Hematopoietic multipotent progenitor cell treated with erythropoietin and hydrocortisone succinate and interleukin-3 and kit ligand, for 8 days (in vitro differentiated cells): Measurements from ENCODE around the gene GOSR1.
A peak's percentile ranks its signal among the peaks of the same experiment; 100 is the strongest.
"Not testable (repeated sequence)": the region's sequence is repeated elsewhere in the genome, so short reads cannot be mapped to it uniquely, and the experiment has no call there.

Source experiments
- DNase-seq: peaks from one replicate; pipeline ENCODE4 v3.0.0-alpha.2; 2015

Gene GOSR1

DNA sequence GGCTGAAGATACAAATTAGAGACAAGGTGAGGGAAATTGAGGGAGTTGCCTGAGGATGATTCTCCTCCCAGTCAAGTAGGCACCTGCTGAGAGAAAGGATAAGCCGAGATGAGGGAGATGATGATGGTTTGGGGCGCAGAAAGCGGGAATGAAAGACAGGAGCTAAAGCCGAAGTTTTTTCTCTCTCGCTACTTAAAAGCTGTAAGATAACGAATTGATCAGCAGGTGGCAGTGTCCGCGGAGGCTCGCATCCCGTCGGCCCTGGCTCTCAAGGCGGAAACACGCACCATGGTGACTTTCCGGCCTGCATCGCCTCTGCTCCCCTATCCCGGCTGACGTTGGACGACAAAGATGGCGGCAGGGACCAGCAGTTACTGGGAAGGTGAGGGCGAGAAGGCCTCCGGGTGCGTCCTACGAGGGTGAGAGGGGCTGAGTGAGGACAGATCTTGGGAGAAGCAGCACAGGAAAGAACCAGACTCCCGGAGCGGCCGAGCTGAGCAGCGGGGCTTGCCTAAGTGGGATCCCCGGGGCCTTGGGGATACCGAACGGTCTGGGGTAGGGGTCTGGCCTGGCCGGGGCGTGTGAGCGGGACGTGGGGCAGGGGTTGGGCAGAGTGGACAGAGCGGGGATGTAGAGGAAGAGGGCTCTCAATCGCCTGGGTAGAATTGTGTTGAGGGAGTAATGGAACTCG lies at the start of gene GOSR1:
TSS of gene GOSR1 (plus strand) at position 326 of the 691 bp plus-strand sequence. CDS start at position 352, 26 bp downstream.
- peak; percentile 96 for DNase-seq

DNA sequence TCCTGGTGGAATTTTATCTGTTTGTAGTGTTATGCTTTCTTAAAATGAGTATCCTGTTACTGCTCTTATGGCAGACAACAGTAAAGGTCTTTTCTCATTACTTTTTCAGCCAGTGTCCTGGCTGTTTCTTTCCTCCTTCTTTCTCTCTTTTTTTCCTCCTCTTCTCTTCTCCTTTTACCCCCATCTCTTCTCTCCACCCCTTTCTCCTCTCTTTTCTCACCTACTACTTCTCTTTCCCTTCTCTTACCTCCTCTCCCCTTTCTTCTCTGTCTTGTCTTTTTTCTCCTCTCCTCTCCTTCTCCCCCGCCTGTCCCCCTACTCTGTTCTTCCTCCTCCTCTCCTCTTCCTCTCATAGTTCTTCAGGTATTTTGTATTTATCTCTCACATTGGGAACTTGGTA lies 49.6 kb upstream of the GOSR1 start:
- no peak for DNase-seq

DNA sequence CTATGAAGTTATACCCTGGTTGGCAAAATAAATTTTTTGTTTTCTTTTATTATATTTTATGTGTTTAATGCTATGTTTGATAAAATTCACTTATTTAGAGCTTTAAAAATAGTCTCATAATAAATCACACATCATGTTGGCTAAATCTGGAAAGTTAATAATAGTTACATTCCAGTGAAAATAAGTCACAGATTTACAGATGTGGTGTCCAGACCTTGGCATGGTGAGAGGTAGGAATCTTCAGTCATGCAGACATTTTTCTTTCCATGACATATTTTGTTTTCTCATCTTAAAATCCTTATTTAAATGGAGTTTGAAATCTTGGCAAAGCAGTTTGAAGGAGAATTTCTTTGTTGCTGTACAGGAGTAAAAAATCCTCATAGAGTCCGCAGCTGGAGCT lies 48.1 kb upstream of the GOSR1 start:
- no peak for DNase-seq

DNA sequence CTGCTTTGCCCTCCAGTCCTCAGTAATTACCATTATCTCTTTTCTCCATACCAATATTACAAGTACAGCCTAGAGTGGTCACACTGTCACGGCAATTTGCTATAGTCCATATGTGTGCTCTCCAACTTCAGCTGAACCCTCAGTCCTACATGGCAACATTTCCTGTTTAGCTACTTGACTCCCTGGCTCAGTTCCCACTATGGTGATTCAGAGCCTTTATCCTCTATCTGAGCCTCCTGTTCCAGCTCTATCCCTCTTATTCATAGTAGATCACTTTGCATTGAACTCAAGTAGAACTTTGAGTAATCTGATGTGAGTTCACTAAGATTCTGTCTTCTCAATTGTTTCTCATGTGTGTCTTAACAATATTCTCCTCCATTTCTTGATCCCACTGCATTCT lies 43.7 kb upstream of the GOSR1 start:
- peak; percentile 55 for DNase-seq

DNA sequence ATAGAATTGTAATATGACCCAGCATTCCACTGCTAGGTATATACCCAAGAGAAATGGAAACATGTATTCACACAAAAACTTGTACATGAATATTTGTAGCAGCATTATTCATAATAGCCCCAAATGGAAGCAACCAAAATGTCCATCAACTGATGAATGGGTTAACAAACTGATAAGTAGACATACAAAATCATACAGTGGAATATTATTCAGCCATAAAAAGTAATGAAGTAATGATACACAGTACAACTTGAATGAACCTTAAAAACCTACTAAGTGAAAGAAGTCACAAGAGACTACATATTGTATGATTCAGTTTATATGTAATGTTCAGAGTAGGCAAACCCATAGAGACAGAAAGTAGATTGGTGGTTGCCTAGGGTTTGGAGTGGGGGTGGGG lies 40.5 kb upstream of the GOSR1 start:
- no peak for DNase-seq

DNA sequence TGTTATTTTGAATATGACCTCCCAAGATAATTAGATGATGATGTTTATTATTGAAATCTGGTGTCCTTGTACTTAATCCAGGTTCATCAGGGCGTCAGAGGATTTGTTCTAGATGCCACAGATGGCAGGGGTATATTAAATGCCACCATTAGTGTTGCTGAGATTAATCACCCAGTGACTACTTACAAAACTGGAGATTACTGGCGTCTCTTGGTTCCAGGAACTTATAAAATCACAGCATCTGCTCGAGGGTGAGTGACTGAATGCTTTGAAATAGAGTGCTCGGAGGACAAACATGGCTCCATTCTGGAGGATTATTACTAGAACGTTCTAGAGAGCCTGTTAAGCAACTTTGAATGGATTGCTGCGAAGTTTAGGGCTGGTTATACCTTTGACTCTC lies 33.5 kb upstream of the GOSR1 start:
- no peak for DNase-seq

DNA sequence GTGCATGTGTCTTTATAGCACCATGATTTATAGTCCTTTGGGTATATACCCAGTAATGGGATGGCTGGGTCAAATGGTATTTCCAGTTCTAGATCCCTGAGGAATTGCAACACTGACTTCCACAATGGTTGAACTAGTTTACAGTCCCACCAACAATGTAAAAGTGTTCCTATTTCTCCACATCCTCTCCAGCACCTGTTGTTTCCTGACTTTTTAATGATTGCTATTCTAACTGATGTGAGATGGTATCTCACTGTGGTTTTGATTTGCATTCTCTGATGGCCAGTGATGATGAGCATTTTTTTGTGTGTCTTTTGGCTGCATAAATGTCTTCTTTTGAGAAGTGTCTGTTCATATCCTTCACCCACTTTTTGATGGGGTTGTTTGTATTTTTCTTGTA lies 30.6 kb upstream of the GOSR1 start:
- not testable (repeated sequence) for DNase-seq

DNA sequence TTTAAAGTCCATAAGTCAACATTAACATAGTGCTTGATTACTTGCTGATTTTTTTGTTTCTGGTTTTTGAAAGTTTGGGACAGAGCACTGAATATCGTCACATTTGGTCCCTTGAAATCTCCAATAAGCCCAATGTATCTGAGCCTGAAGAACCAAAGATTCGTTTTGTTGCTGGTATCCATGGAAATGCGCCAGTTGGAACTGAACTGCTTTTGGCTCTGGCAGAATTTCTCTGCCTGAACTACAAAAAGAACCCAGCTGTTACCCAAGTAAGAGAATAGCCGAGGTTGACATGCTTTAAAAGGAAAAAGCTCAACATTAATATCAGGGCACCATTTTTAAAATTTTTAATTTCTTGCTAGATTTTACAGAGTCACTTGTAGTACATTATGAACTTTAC lies 27.7 kb upstream of the GOSR1 start:
- DNase-seq, result no peak

DNA sequence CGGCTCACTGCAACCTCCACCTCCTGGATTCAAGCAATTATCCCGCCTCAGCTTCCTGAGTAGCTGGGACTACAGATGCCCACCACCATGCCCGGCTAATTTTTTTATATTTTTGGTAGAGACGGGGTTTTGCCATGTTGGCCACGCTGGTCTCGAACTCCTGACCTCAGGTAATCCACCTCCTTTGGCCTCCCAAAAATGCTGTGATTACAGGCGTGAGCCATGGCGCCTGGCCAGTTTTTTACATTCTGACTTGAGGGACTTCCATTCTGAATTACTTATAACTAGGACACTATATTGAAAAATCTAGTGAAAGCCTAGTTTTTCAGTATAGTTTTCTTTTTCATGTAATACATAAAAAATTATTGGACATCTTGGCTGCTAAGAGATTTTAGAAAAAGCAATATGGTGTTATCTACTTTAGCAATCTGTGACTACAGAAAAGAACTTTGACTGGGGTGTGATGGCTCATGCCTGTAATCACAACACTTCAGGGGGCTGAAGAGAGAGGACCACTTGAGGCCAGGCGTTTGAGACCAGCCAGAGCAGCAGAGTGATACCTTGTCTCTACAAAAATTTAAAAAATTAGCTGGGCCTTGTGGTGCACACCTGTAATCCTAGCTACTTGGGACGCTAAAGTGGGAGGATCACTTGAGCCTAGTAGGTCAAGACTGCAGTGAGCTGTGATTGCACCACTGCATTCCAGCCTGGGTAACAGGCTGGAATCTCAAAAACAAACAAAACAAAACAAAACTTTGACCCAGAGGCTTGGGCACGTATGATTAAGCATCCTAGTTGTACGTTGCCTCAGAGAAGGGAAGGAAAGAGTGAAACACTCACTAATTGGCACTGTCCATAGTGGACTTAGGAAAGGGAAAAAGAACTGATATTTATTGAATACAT lies 26.8 kb upstream of the GOSR1 start:
- no peak for DNase-seq

DNA sequence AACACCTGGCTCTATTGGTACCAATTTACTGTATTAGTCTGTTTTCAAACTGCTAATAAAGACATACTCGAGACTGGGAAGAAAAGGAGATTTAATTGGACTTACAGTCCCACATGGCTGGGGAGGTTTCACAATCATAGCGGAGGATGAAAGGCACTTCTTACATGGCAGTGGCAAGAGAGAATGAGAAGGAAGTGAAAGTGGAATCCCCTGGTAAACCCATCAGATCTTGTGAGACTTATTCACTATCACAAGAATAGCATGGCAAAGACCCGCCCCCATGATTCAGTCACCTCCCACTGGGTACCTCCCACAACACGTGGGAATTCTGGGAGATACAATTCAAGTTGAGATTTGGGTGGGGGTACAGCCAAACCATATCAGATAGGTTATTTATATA lies 22.6 kb upstream of the GOSR1 start:
- DNase-seq, result no peak

DNA sequence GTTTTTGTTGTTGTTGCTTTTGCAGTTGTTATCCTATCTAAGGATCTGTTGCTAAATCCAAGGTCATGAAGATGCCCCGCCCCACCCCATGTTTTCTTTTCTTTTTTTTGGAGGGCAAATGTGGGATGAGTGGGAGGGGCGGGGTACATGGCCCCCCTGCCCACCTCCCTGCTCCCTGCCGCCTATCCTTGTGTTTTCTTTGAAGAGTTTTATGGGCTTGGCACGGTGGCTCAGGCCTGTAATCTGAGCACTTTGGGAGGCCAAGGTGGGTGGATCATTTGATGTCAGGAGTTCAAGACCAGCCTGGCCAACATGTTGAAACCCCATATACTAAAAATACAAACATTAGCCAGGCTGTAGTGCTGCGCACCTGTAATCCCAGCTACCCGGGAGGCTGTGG lies 18.8 kb upstream of the GOSR1 start:
- DNase-seq, result no peak

DNA sequence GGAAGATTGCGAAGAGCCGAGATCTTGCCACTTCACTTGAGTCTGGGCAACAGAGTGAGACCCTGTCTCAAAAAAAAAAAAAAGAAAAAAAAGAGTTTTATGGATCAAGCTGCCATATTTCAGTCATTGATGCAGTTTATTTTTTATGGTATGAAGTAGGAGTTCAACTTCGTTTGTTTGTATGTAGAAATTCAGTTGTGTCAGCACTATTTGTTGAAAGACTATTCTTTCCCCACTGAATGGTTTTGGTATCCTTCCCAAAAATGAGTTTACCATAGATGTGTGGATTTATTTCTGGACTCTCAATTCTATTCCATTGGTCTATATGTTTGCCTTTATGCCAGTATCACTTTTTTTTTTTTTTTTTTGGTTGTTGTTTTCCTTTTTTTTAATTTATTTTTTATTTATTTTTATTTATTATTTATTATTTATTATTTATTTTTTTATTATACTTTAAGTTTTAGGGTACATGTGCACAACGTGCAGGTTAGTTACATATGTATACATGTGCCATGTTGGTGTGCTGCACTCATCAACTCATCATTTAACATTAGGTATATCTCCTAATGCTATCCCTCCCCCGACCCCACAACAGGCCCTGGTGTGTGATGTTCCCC lies 18.3 kb upstream of the GOSR1 start:
- DNase-seq, result not testable (repeated sequence)

DNA sequence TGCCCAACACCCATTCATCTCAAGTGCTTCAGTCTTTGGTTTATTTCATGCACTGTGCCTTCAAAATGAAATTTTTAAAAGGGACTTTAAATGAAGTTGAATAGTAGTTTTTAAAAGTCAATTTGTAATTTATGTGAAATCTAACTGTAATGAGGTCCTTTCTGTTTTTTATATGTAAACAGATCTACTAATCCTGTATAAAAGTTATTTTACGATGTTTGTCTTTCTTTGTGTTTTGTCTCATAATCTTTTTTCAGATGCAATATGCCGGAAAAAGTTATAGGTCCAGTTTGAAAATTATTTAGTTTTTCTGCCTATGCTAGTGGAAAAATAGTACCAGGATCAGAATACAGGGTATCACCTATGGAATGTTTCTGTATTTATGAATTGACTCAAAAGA lies 8.7 kb upstream of the GOSR1 start:
- no peak for DNase-seq

DNA sequence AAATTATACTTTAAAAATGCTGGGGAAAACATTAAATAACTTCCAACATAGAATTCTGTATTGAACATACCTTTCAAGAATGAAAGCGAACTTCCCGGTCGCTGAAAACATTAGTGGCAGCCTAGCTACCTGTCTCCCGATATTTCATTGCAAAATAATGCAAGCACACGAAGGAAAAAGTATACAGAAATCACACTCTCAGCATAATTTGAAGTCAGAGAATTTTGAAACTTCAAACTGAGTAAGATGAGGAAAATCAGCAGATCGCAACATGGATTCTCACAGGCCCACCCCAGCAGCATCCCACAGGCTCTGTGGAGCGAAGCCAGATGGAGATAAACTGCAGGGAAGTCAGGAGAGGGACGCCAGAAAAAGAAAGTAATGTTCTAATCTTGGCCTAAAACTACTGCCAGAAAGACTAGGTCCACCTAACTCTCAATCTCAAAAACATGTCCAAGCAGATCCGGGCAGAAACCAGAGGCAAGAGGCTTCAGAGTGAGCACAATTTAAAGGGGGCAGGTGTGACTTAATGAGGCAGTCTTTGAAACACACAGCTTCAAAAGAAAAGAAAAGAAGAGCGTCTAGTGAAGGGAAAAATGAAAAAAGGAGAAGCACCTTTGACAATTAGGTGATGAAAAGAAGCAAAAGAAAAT lies 4.8 kb upstream of the GOSR1 start:
- no peak for DNase-seq

DNA sequence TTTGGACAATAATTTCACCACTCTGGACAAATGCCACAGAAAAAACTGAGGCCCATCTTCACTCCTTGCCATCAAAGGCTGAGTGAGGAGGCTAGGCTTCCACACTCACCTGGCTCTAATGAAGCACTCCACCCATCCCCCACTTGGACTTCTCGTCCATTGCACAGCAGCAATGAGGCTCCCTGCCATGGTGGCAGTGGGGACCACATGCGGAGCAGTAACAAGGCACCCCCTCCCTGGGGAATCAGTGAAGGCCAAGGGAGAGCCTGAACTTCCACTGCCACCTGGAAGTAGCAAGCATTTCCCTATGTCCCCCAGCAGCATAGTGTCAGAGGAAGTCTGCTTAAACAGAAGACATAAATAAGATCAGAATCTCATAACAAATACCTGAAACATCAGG lies 2.0 kb upstream of the GOSR1 start:
- DNase-seq, result no peak

DNA sequence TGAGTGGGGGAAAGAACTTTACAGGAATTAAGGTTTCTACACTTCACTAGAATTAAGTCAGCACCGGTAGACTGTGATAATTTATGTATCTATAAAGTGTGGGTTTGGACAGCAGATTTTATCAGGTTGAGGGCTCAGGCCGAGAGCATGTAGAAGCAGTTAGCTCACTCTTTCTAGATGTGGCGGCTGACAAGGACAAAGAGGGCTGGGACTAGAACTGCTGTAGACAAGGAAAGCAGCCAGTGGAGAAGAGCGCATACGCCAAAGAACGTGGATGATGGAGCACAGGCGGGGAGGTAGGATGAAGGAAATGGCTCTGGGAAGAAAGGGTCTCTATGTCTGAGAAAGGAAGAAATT lies 504 bp upstream of the GOSR1 start:
- peak; percentile 58 for DNase-seq

DNA sequence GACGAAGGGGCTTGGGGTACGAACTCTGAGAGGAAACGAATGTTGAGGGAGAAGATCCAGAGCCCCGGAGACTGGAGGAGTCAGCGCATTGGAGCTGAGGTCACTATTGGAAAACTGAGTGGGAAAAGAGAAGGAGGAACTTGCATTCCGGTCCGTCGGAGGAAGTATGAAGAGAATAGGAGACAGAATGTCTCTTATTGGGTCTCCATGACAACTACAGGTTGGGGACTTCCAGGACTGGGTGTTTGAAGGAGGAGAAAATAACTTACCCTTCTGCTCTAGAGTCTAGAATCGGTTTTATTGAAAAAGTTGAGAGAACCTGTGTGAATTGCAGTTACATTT lies 537 bp downstream of the GOSR1 start:
- peak; percentile 15 for DNase-seq

DNA sequence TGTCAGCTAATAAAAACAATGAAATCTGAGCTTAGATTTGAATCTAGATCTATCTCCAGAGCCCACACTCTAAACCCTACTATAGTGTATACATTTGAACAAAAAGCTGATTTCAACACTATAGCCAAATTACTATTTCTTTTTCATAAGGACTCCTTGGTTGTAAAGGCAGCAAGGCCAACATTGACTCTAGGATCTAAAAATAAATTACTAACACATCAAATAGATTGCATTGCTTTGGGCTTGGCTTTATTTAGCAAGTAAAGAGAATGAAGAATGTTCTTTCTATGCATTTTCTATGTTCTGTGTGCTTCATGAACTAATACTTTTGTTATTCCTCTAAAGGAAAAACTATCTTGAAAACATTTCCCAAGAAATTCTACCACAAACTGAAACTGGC lies 5.3 kb downstream of the GOSR1 start:
- DNase-seq, result no peak

DNA sequence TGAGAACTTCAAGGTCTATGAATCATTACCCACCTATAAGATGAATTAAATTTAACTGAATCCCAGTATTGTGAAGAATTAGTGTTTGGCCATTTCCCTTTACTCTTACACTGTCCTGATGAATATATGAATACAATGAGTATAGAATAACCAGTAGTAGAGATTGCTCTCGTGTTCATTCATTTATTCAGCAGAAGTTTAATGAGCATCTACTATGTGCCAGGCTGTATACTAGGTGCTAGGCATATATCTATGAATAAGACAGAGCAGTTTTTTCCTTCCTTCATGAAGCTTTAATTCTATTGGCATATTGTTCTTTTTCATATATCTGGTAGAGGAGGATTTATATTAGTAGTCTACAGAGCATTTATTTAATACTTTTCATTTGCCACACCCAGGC lies 6.0 kb downstream of the GOSR1 start:
- DNase-seq, result no peak

DNA sequence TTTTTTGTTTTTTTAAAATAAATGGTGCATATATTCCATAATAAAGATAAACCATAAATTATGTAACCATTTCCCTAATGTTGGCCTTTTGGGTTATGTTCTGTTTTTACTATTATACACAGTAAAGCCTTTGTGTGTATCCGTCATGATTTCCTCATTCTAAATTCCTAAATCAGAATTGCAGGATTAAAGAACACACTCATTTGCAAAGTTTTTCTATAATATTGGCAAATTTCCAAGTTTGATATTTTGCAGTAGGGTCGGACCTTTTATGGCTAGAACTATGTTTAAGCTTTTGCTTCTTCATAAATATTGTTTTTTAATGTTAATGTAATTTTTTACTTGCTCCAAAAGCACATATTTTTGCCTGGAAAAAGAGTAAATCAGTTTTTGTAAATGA lies 16.6 kb downstream of the GOSR1 start:
- DNase-seq, result no peak

DNA sequence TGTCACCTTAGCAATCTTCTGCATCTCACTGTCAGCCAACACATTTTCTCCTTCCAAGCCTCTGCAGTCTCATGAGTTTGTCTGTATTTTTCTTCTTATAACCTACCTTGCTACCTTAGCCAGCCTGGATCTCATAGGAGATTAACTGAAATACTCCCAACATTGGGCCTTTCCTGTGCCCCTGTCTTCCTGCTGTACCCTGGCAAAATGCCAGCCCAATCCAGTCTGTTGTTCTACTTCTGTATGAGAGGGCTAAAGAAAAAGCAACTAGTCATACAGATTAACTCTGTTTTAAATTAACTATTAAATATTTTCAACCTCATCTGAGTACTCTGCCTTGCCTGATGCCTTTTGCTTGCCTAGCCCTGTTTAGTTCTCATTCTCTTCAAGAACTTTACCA lies 18.4 kb downstream of the GOSR1 start:
- DNase-seq, result no peak

DNA sequence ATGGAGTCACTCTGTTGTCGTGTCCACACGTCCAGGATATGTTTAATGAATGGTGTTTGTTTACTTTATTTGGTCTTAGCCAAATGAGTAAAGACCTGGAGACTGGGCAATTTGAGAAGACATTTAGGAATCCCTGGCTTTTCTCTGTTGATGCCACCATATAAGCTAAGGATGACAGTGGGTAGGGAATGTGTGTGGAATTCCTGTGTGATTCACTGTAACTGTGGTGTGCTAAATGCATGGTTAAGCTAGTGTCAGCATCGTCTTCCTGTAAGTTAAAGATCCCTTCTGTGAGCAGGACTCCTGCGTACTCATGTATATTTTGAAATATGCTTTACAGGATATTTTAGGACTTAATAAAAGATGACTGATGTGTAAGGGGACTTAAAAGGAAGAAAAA lies 26.4 kb downstream of the GOSR1 start:
- DNase-seq, result no peak

DNA sequence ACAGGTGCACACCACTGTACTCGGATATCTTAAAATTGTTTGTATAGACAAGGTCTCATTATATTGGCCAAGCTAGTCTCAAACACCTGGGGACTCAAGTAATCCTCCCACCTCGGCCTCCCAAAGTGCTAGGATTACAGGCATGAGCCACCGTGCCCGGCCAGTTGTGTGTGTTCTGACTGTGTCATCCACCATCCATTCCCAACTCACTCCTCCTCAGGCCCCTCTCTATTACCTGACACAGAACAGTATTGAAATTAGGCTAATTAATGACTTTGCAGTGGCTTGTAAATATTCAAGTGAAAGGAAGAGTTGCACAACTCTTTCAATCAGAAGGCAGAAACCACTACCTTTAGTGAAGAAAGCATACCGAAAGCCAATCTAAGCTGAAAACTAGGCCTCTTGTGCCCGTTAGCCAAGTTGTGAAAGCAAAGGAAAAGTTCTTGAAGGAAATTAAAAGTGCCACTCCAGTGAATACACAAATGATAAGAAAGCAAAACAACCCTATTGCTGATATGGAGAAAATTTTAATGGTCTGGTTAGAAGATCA lies 28.7 kb downstream of the GOSR1 start:
- DNase-seq, result no peak
